ENCODE data around the gene TCF12. TPM values are rescaled to one million over a fixed set of nuclear protein-coding genes. Genes with fewer than 3 reads are reported as not detected.

Gene TCF12
- total and polyA plus RNA-seq, 2 of the 8 experiments (the other 6 are each of a cell fraction or from before 2014, with no cell fraction given) = 85.8 to 101 TPM

- Histone ChIP-seq H3K18ac (ENCODE audit: extremely low read depth, low read length) (no peak overlapping the region), H2BK120ac (replicated peaks; ENCODE audit: low read depth, low read length) (no peak overlapping the region), H4K20me1 (replicated peaks in 1 of 2; ENCODE audit: control insufficient read depth in 1 of 2, insufficient read depth in 2 of 2, low read length in 2 of 2) (no peaks in the 10 kb centered on the region), H3K4me3 (ENCODE audit: extremely low read depth in 1 of 4, insufficient read depth in 2 of 4, low read depth in 3 of 4, low read length in 4 of 4) (no peak overlapping the region), H4K5ac (ENCODE audit: insufficient read length, low read depth, low read length) (no peak overlapping the region), H3K9me3 (ENCODE audit: insufficient read depth in 2 of 2, low read depth in 1 of 2, low read length in 1 of 2) (no peaks in the 10 kb centered on the region), H2BK12ac (ENCODE audit: low read depth, low read length) (no peak overlapping the region), H3K4me1 (replicated peaks in 1 of 4; ENCODE audit: control insufficient read depth in 3 of 4, insufficient read depth in 4 of 4, low read length in 3 of 4) (peaks cover 0 to 6% (median 0%) of the 10 kb centered on the region in 4 experiments; a peak in 3 of 7 replicates), H3K9ac (replicated peaks in 1 of 4; ENCODE audit: extremely low read depth in 1 of 4, low read depth in 3 of 4, low read length in 3 of 4) (no peak overlapping the region), H3K79me2 (ENCODE audit: control insufficient read depth in 1 of 2, insufficient read depth in 2 of 2, low read length in 2 of 2) (no peaks in the 10 kb centered on the region), H3K4ac (replicated peaks; ENCODE audit: insufficient read length, low read depth, low read length) (no peak overlapping the region), H3K27ac (ENCODE audit: low read depth, low read length) (no peak overlapping the region), H3K56ac (replicated peaks; ENCODE audit: insufficient read length, low read depth, low read length) (no peak overlapping the region), H2BK5ac (ENCODE audit: low read depth, low read length) (no peak overlapping the region), H4K8ac (ENCODE audit: extremely low read depth, insufficient read depth, low read length) (no peak overlapping the region), H3K27me3 (replicated peaks in 1 of 4; ENCODE audit: control insufficient read depth in 3 of 4, extremely low read depth in 1 of 4, insufficient read depth in 3 of 4, low read length in 3 of 4) (no peaks in the 10 kb centered on the region), H3K23me2 (ENCODE audit: low read depth, low read length) (no peaks in the 10 kb centered on the region), H3K36me3 (ENCODE audit: control insufficient read depth in 2 of 4, insufficient read depth in 4 of 4, low read length in 3 of 4) (no peaks in the 10 kb centered on the region), H4K91ac (replicated peaks; ENCODE audit: insufficient read length, low read length) (no peak overlapping the region), H3K4me2 (ENCODE audit: insufficient read depth in 1 of 2, low read depth in 2 of 2, low read length in 2 of 2) (no peak overlapping the region), H3K14ac (ENCODE audit: insufficient read length) (no peak overlapping the region), H3K79me1 (ENCODE audit: low read depth, low read length) (no peaks in the 10 kb centered on the region), H3K23ac (ENCODE audit: insufficient read length) (no peak overlapping the region), H2BK15ac (ENCODE audit: low read length) (no peak overlapping the region), H2BK20ac (ENCODE audit: low read length) (no peak overlapping the region), H2AFZ (ENCODE audit: low read length) (no peak overlapping the region), H2AK5ac (ENCODE audit: low read depth, low read length) (no peak overlapping the region)
- 90% methylated on average over 1 of the region's 1 CpG; no CpG with 5 or more reads in 1 of the 2 experiments for WGBS, 2 experiments (ENCODE audit: extremely low coverage in 1 of 2, insufficient coverage in 1 of 2, insufficient read length in 1 of 2, insufficient replicate concordance in 2 of 2, low coverage in 1 of 2, low lambda C conversion rate in 2 of 2, missing lambda C conversion rate in 1 of 2)
- CTCF ChIA-PET (ENCODE audit: partially characterized antibody) = interaction anchor here (0.8 to 7.1 kb wide), 4 partner anchors 13 to 378 kb away, joined by 3 to 113 read pairs (median 24); no protein-coding TSS in a partner anchor
- DNase-seq (ENCODE audit: low read depth in 1 of 2, low spot score in 2 of 2) = no peak
- POLR2A ChIA-PET (ENCODE audit: partially characterized antibody) = interaction anchor here (0.8 to 2.5 kb wide), 2 partner anchors 14 to 47 kb away, joined by 4 to 9 read pairs; partner anchors contain the start of gene TCF12
- no peak for FAIRE-seq
- TF ChIP-seq EP300 (IDR thresholded peaks at IDR 0.05; ENCODE audit: borderline replicate concordance in 1 of 2, low read depth in 2 of 2, low read length in 2 of 2) (no peak), CHD2 (IDR thresholded peaks at IDR 0.05; ENCODE audit: low read length) (no peak), POLR2A (IDR thresholded peaks at IDR 0.05; ENCODE audit: control extremely low read depth in 1 of 2, low read depth in 2 of 2, low read length in 2 of 2) (no peak), JUND (IDR thresholded peaks at IDR 0.05; ENCODE audit: low read length) (peak; percentile 62), SP2 (IDR thresholded peaks at IDR 0.05; ENCODE audit: low read length) (no peak)
Measured at GRCh38 chr15:56871185-56871584, 47.3 kb upstream of the TCF12 start.
